Smooth muscle cell (in vitro differentiated cells): ENCODE measurements around the gene ANKS1A. TPM values are rescaled to one million over a fixed set of nuclear protein-coding genes. Genes with fewer than 3 reads are reported as not detected.

Source experiments
- DNase-seq: peaks from one replicate; lab custom pipeline; 2025; ENCODE audit not compliant: unreplicated experiment; lab: John Stamatoyannopoulos, UW
- H2AFZ ChIP-seq: fragments of 200-600 bp; sonication (generic); 2 replicates; pipeline ENCODE4 v1.6.0; 2016; ENCODE audit warnings: antibody characterized with exemption, low read depth, mild to moderate bottlenecking
- H3F3A ChIP-seq: fragments of 200-600 bp; sonication (generic); 2 replicates; pipeline ENCODE4 v1.6.0; 2017; ENCODE audit warnings: antibody characterized with exemption, low read depth
- H3K27ac ChIP-seq: fragments of 200-600 bp; sonication (generic); 2 replicates; pipeline ENCODE4 v1.5.1; 2016; ENCODE audit warnings: low read depth, mild to moderate bottlenecking
- H3K27me3 ChIP-seq: fragments of 200-600 bp; sonication (generic); 2 replicates; pipeline ENCODE4 v1.6.1; 2016; ENCODE audit warnings: low read depth, mild to moderate bottlenecking
- H3K36me3 ChIP-seq: fragments of 200-600 bp; sonication (generic); 2 replicates; pipeline ENCODE4 v1.5.1; 2016; ENCODE audit warnings: low read depth
- H3K4me1 ChIP-seq: fragments of 200-600 bp; sonication (generic); 2 replicates; pipeline ENCODE4 v1.5.1; 2016; ENCODE audit warnings: low read depth
- H3K4me2 ChIP-seq: fragments of 200-600 bp; sonication (generic); 2 replicates; pipeline ENCODE4 v1.6.0; 2016; ENCODE audit warnings: mild to moderate bottlenecking
- H3K4me3 ChIP-seq: fragments of 200-600 bp; sonication (generic); 2 replicates; pipeline ENCODE4 v1.5.1; 2016; ENCODE audit warnings: mild to moderate bottlenecking
- H3K79me2 ChIP-seq: fragments of 200-600 bp; sonication (generic); 2 replicates; pipeline ENCODE4 v1.6.0; 2016; ENCODE audit warnings: low read depth, mild to moderate bottlenecking
- H3K9ac ChIP-seq: fragments of 200-600 bp; sonication (generic); 2 replicates; pipeline ENCODE4 v1.6.0; 2016; ENCODE audit warnings: low read depth
- H3K9me3 ChIP-seq: fragments of 200-600 bp; sonication (generic); replicated peaks from 2 replicates; pipeline ENCODE4 v1.5.1; 2016; ENCODE audit warnings: low read depth
- H4K20me1 ChIP-seq: fragments of 200-600 bp; sonication (generic); 2 replicates; pipeline ENCODE4 v1.6.0; 2016; ENCODE audit warnings: low read depth
- WGBS: methylation state at CpG from one replicate; pipeline ENCODE4 v1.1.7; 2016; ENCODE audit warnings: low lambda C conversion rate; 5-methylcytosine and 5-hydroxymethylcytosine counted together
- polyA plus RNA-seq: library from polyadenylated mRNA; unstranded; fragments of >200 nt; fragmentation: Nextera tagmentation; extraction: Ambion mirVana; gene quantifications from 2 replicates; pipeline ENCODE4 v1.2.1, GENCODE V29; 2016
- total RNA-seq: library from RNA; depleted of rRNA; stranded (reverse); fragments of >200 nt; gene quantifications from 2 replicates; pipeline ENCODE4 v1.2.3, GENCODE V29; 2014
- TF ChIP-seq, protein P1 (sequence below): fragments of 200-600 bp; sonication (generic); IDR thresholded peaks from 2 replicates; pipeline ENCODE4 v1.5.1; 2017; ENCODE audit warnings: borderline replicate concordance, mild to moderate bottlenecking, antibody characterized with exemption; ENCODE audit not compliant: insufficient read depth, poor library complexity, severe bottlenecking

The ANKS1A gene
- total and polyA plus RNA-seq, 2 experiments from 2014 or later: 28.9 to 39.2 TPM

DNA sequence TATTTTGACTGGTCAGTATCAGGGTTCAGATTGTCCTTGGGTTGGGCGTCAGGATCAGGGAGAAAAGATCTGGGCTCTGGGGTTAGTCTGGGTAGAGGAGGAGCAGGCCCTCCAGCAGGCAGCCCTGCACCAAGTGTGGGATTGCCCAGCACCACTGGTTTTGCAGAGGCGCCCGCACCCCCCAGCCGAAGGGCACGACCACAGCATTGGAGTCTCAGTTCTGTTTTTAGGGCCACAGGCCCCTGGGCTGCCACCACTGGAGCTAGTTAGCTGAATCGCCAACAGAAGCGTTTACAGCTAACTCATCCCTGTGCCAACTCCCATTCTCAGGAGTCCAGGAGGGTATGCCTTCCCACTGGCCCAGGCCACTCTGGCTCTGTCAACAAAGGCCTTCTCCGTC is 167.9 kb downstream of the ANKS1A start:
- 91% methylated on average over 8 of the region's 8 CpGs for WGBS
- Histone ChIP-seq H4K20me1 (no peaks in the 10 kb centered on the region), H3F3A (peaks cover 40% of the 10 kb centered on the region), H3K9me3 (no peaks in the 10 kb centered on the region), H3K27me3 (no peaks in the 10 kb centered on the region), H3K36me3 (no peaks in the 10 kb centered on the region), H3K9ac (no peak overlapping the region), H3K4me1 (peaks cover 28% of the 10 kb centered on the region), H3K27ac (peak overlapping the region; percentile 98), H3K4me2 (no peak overlapping the region), H3K79me2 (peaks cover 31% of the 10 kb centered on the region), H2AFZ (no peak overlapping the region), H3K4me3 (no peak overlapping the region)
- TF ChIP-seq, protein P1, sequence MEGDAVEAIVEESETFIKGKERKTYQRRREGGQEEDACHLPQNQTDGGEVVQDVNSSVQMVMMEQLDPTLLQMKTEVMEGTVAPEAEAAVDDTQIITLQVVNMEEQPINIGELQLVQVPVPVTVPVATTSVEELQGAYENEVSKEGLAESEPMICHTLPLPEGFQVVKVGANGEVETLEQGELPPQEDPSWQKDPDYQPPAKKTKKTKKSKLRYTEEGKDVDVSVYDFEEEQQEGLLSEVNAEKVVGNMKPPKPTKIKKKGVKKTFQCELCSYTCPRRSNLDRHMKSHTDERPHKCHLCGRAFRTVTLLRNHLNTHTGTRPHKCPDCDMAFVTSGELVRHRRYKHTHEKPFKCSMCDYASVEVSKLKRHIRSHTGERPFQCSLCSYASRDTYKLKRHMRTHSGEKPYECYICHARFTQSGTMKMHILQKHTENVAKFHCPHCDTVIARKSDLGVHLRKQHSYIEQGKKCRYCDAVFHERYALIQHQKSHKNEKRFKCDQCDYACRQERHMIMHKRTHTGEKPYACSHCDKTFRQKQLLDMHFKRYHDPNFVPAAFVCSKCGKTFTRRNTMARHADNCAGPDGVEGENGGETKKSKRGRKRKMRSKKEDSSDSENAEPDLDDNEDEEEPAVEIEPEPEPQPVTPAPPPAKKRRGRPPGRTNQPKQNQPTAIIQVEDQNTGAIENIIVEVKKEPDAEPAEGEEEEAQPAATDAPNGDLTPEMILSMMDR: no peak
- no peak for DNase-seq

DNA sequence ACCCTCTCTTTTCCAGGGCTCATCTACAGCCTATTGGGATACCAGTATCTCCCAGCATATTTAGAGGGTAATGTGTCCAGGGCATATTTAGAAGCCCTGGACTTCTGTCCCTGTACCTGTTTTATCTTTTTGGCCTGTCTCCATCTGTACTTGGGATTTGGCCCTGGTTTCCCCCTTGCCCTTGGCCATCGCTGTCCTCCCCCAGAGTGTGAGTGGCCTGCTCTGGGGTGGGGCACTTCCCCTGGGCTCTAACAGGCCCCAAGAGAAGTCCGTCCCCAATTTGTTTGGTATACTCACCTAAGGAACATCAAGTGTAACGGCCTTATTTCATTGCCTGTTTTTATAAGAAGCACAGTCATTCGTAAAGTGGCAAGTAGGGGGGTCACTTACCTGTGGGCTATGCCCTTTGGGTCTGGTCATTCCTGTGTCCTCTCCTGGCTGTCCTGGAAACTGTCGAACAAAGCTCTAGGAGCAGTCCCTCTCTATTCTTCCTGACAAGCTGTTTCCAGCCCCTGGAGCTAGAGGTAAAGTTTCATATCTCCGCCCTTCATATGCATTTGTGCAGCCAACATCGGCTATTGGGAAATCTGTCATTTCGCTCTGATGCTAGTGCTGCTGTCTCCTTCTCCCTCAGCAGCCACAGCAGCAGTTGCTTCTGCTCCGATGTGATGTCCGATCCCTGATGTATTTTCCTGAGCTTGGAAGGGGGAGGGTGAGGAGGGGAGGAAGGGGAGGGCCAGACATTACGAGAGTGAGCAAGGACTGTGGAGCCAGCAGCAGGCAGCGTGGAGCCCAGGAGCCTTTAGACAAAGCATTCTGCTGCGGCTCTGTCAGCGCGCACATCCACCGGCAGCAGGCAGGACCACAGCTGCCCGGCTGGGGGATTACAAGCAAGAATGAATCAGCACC is 168.6 kb downstream of the ANKS1A start:
- H3K9ac ChIP-seq: no peak overlapping the region
- DNase-seq: peak; percentile 12
- WGBS: 46% methylated on average over 17 of the region's 17 CpGs

DNA sequence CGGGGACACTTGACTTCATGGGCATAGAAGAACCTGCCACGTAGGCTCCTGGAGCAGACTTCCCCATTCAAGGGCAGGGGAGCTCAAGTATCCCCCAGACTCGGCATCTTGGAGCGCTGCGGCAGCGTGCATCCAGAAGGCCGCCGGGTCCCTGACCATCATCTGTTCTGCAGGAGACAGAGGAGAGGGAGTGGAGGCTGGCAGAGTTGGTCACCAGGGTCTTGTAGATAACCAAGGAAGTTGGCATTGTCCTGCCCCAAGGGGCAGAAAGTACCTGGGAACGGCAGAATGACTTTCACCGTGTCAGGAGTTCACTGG is 169.3 kb downstream of the ANKS1A start:
- Histone ChIP-seq H3K4me2 (peak overlapping the region; percentile 60), H4K20me1 (no peaks in the 10 kb centered on the region), H3K36me3 (no peaks in the 10 kb centered on the region), H2AFZ (no peak overlapping the region), H3K9me3 (no peaks in the 10 kb centered on the region), H3K27me3 (no peaks in the 10 kb centered on the region), H3K79me2 (peaks cover 30% of the 10 kb centered on the region), H3F3A (peaks cover 30% of the 10 kb centered on the region), H3K27ac (peak overlapping the region; percentile 98), H3K9ac (peak overlapping the region; percentile 63), H3K4me1 (peaks cover 15% of the 10 kb centered on the region), H3K4me3 (no peak overlapping the region)
- TF ChIP-seq, protein P1: no peak
- DNase-seq: no peak
- WGBS: 81% methylated on average over 10 of the region's 10 CpGs

More for the DNA sequence above, 168.6 kb downstream of the ANKS1A start:
- Histone ChIP-seq H3K4me3 (no peak overlapping the region), H3K4me1 (peaks cover 21% of the 10 kb centered on the region), H4K20me1 (no peaks in the 10 kb centered on the region), H3K9me3 (no peaks in the 10 kb centered on the region), H3K27ac (peak overlapping the region; percentile 98), H3K79me2 (peaks cover 31% of the 10 kb centered on the region), H3K4me2 (peak overlapping the region; percentile 60), H3K36me3 (no peaks in the 10 kb centered on the region), H3K27me3 (no peaks in the 10 kb centered on the region), H3F3A (peaks cover 36% of the 10 kb centered on the region), H2AFZ (no peak overlapping the region)
- TF ChIP-seq, protein P1: no peak
